Right lung (tissue), 5 donors: ENCODE data around the gene RFX8. TPM values are rescaled to one million over a fixed set of nuclear protein-coding genes. Genes with fewer than 3 reads are reported as not detected.

ENCODE experiments used
- DNase-seq, 2 donors: peaks; one replicate each; pipeline ENCODE4 v3.0.0-alpha.2; 2013
- polyA plus RNA-seq, 5 donors: library from polyadenylated mRNA; unstranded; fragments of 120-200 nt; gene quantifications; one replicate each; pipeline versions ENCODE4 v1.2.1 to v1.2.3, GENCODE V29; 2013; ENCODE audit warnings: inconsistent platforms in 1 of 5, low replicate concordance in 1 of 5; ENCODE audit not compliant: insufficient read length in 5 of 5, insufficient read depth in 1 of 5

The RFX8 gene
- polyA plus RNA-seq, 5 donors: 0.91 to 1.1 (median 0.94) TPM

GRCh38 chr2:101412092-101412694 lies 62.7 kb downstream of the RFX8 start:
- no peak for DNase-seq

GRCh38 chr2:101410746-101411145 lies 64.2 kb downstream of the RFX8 start:
- DNase-seq: no peak

GRCh38 chr2:101410114-101410513 lies 64.8 kb downstream of the RFX8 start:
- no peak for DNase-seq

- DNase-seq: no peak
These were observed 65.2 kb downstream of the RFX8 start for GRCh38 chr2:101409699-101410098.

- DNase-seq: peak in 1 of 2 donors; percentile 21
These were observed 66.0 kb downstream of the RFX8 start for GRCh38 chr2:101408925-101409324.

- no peak for DNase-seq
These were observed 69.5 kb downstream of the RFX8 start for GRCh38 chr2:101405351-101405899.

GRCh38 chr2:101403745-101404144 lies 71.2 kb downstream of the RFX8 start:
- DNase-seq: no peak

GRCh38 chr2:101402630-101403029 lies 72.3 kb downstream of the RFX8 start:
- DNase-seq: no peak

GRCh38 chr2:101401906-101402305 lies 73.0 kb downstream of the RFX8 start:
- DNase-seq: no peak

- no peak for DNase-seq
These were observed 73.6 kb downstream of the RFX8 start for GRCh38 chr2:101401326-101401665.

GRCh38 chr2:101400506-101401325 lies 74.2 kb downstream of the RFX8 start:
- no peak for DNase-seq

- no peak for DNase-seq
These were observed 74.9 kb downstream of the RFX8 start for GRCh38 chr2:101400048-101400447.

GRCh38 chr2:101399021-101399799 lies 75.7 kb downstream of the RFX8 start:
- no peak for DNase-seq

GRCh38 chr2:101398116-101398821 lies 76.6 kb downstream of the RFX8 start:
- DNase-seq: no peak

- DNase-seq: no peak
These were observed 78.6 kb downstream of the RFX8 start for GRCh38 chr2:101396316-101396717.

- no peak for DNase-seq
These were observed 79.2 kb downstream of the RFX8 start for GRCh38 chr2:101395545-101396315.

GRCh38 chr2:101388232-101388631 lies 86.7 kb downstream of the RFX8 start:
- no peak for DNase-seq

- DNase-seq: peak; percentile 48 to 55
These were observed 87.6 kb downstream of the RFX8 start, which contains the start of gene CREG2 for GRCh38 chr2:101387151-101387834. CREG2 (minus strand) TSS chr2:101387503; CDS start chr2:101387457, 46 bp downstream.

- DNase-seq: no peak
These were observed 88.2 kb downstream of the RFX8 start for GRCh38 chr2:101386599-101387150.

- no peak for DNase-seq
These were observed 91.8 kb downstream of the RFX8 start for GRCh38 chr2:101383016-101383541.
